ENCODE data around the gene TRIM34. TPM values are rescaled to one million over a fixed set of nuclear protein-coding genes. Genes with fewer than 3 reads are reported as not detected.

TRIM34 gene
- polyA plus RNA-seq, 1 donor (not counting 4 experiments of a cell fraction or from before 2014, with no cell fraction given) = 20.5 TPM

GRCh38 chr11:5603326-5603725, 21.5 kb upstream of the TRIM34 start:
- no peaks in the 10 kb centered on the region for H3K9me3 ChIP-seq (ENCODE audit: control insufficient read depth, low read depth, low read length)
- DNase-seq (ENCODE audit: low read depth, low spot score) (no peak), FAIRE-seq (no peak)
- no peaks in the 10 kb centered on the region for H3K79me2 ChIP-seq (ENCODE audit: control insufficient read depth, insufficient read depth, low read length)
- peaks cover 13% of the 10 kb centered on the region for H3K4me1 ChIP-seq (ENCODE audit: control insufficient read depth, extremely low read depth, insufficient read depth, low read length)
- H3K27me3 ChIP-seq (ENCODE audit: control insufficient read depth, extremely low read depth, insufficient read depth, low read length) = no peaks in the 10 kb centered on the region
- H3K4me2 ChIP-seq (ENCODE audit: control insufficient read depth, extremely low read depth, insufficient read depth, low read depth, low read length) = no peak overlapping the region
- H3K36me3 ChIP-seq (ENCODE audit: control insufficient read depth in 2 of 2, extremely low read depth in 1 of 2, insufficient read depth in 2 of 2, low read length in 2 of 2) = no peaks in the 10 kb centered on the region
- dilution Hi-C loops (cut with MboI; ENCODE audit: extremely low pct_ligation_motif_present, low sequenced_read_pairs) = no loop called here
- H3K9ac ChIP-seq (ENCODE audit: control insufficient read depth, extremely low read depth, insufficient read depth, low read length) = no peak overlapping the region
- H3K27ac ChIP-seq (ENCODE audit: control insufficient read depth, insufficient read depth, low read length) = no peak overlapping the region
- no peak overlapping the region for H2AFZ ChIP-seq (ENCODE audit: control insufficient read depth, low read length)
- TF ChIP-seq EZH2 (IDR thresholded peaks at IDR 0.05; ENCODE audit: low read length) (no peak), CTCF (optimal IDR thresholded peaks at IDR 0.05 in 1 of 3, IDR thresholded peaks at IDR 0.05 in 1 of 3, conservative IDR thresholded peaks at IDR 0.05 in 1 of 3; ENCODE audit: extremely low read depth in 1 of 3, insufficient read depth in 2 of 3, low read length in 3 of 3) (no peak)
- no peak overlapping the region for H3K4me3 ChIP-seq (ENCODE audit: control insufficient read depth in 2 of 3, extremely low read depth in 1 of 3, insufficient read depth in 2 of 3, low read depth in 1 of 3, low read length in 3 of 3)
- H4K20me1 ChIP-seq (ENCODE audit: control insufficient read depth, extremely low read depth, insufficient read depth, low read length) = no peaks in the 10 kb centered on the region
- H3K9me1 ChIP-seq (ENCODE audit: control insufficient read depth, extremely low read depth, insufficient read depth, low read length) = no peaks in the 10 kb centered on the region

GRCh38 chr11:5604896-5605295, 19.9 kb upstream of the TRIM34 start:
- no peak for FAIRE-seq
- Histone ChIP-seq H4K20me1 (ENCODE audit: control insufficient read depth, extremely low read depth, insufficient read depth, low read length) (no peaks in the 10 kb centered on the region), H3K27me3 (ENCODE audit: control insufficient read depth, extremely low read depth, insufficient read depth, low read length) (no peaks in the 10 kb centered on the region), H3K36me3 (ENCODE audit: control insufficient read depth in 2 of 2, extremely low read depth in 1 of 2, insufficient read depth in 2 of 2, low read length in 2 of 2) (no peaks in the 10 kb centered on the region), H3K9ac (ENCODE audit: control insufficient read depth, extremely low read depth, insufficient read depth, low read length) (no peak overlapping the region), H3K27ac (ENCODE audit: control insufficient read depth, insufficient read depth, low read length) (no peak overlapping the region), H3K4me3 (ENCODE audit: control insufficient read depth in 2 of 3, extremely low read depth in 1 of 3, insufficient read depth in 2 of 3, low read depth in 1 of 3, low read length in 3 of 3) (no peak overlapping the region), H3K79me2 (ENCODE audit: control insufficient read depth, insufficient read depth, low read length) (no peaks in the 10 kb centered on the region), H3K9me1 (ENCODE audit: control insufficient read depth, extremely low read depth, insufficient read depth, low read length) (no peaks in the 10 kb centered on the region), H3K9me3 (ENCODE audit: control insufficient read depth, low read depth, low read length) (no peaks in the 10 kb centered on the region), H3K4me2 (ENCODE audit: control insufficient read depth, extremely low read depth, insufficient read depth, low read depth, low read length) (no peak overlapping the region), H2AFZ (ENCODE audit: control insufficient read depth, low read length) (no peak overlapping the region), H3K4me1 (ENCODE audit: control insufficient read depth, extremely low read depth, insufficient read depth, low read length) (peaks cover 13% of the 10 kb centered on the region)
- TF ChIP-seq CTCF (optimal IDR thresholded peaks at IDR 0.05 in 1 of 3, IDR thresholded peaks at IDR 0.05 in 1 of 3, conservative IDR thresholded peaks at IDR 0.05 in 1 of 3; ENCODE audit: extremely low read depth in 1 of 3, insufficient read depth in 2 of 3, low read length in 3 of 3) (no peak), EZH2 (IDR thresholded peaks at IDR 0.05; ENCODE audit: low read length) (no peak)
- no peak for DNase-seq (ENCODE audit: low read depth, low spot score)
- dilution Hi-C loops (cut with MboI; ENCODE audit: extremely low pct_ligation_motif_present, low sequenced_read_pairs) = no loop called here

All from keratinocyte (primary cell).